Activated CD4-positive, alpha-beta T cell treated with anti-CD3 and anti-CD28 coated beads, Interleukin-2, Interleukin-4, amounts not matched to agents 100 ng/mL and 50 ng/mL, durations not matched to agents 16 hours and 8 hours (primary cell): ENCODE measurements around the gene TMEM256.

Experiments
- DNase-seq: peaks from one replicate; pipeline ENCODE4 v3.0.0-alpha.2; 2020; ENCODE audit warnings: low spot score

Gene TMEM256

DNA sequence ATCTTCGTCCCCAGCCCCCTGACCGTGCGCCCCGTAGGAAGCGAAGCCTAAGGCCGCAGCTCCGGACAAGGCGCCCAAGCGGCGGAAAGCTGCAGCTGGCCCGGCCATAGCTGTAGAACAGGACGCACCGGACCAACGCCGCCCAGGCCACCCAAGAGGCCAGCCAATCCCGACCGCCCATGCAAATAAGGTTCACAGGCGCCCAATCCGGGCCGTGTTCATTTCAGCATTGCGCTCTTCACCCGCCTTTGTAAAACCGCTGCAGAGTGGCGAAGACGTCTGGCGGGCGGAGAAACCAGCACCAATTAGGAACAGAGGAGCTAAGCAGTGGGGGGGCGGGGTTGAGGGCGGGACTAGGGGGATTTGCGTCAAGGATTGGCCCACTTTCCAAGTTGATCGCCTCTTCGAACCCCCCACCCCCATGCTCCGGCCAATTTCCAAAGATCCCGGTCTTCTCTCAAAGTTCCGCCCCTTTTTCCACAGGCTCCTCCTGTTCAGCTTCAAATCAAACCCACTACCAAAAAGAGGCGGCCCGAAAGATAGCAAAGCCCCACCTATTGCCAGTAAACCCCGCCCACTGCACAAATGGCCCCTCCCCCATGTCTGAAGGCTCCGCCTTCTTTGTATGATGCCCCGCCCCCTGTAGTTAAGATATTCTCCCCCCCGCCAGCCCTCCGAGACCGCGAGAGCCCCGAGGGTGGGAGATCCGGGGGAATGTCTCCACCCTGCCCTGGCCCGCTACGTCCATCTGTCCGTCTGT lies at the start of gene TMEM256:
TSS of gene TMEM256 (minus strand) at position 121 of the 760 bp plus-strand sequence. CDS start at position 108, 13 bp downstream.
- DNase-seq, result peak; percentile 98

DNA sequence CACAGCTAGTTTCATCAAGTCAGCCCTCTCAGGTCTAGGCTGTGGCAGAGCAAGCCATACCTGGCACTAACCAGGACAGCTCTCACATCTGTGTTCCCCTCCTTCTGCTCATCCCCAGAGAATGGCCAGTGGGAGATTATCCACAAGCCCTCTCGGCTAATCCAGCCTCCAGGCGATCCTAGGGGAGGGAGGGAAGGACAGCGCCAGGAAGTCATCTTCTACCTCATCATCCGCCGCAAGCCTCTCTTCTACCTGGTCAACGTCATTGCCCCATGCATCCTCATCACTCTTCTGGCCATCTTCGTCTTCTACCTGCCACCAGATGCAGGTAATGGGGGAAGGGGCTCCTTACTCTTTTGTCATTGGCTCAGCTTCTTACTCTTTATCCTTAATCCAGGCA lies 44.6 kb upstream of the TMEM256 start:
- DNase-seq, result no peak

DNA sequence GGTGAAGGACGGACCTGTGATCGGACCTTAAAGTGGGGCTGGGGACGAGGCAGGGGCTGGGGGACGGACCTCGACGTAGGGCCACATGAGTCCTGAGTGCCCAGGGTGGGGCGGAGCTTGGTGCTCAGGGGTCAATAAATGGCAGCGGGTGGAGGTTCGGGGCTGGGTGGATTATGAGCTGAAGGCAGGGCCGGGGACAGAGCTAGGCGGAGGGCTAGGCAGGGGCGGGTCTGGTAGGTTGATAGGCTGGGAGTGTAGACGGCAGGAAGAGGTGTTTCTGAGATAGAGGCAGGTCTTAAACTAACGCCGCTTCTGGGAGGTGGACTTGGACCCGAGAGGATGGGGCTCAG lies 41.7 kb upstream of the TMEM256 start:
- DNase-seq, result no peak

DNA sequence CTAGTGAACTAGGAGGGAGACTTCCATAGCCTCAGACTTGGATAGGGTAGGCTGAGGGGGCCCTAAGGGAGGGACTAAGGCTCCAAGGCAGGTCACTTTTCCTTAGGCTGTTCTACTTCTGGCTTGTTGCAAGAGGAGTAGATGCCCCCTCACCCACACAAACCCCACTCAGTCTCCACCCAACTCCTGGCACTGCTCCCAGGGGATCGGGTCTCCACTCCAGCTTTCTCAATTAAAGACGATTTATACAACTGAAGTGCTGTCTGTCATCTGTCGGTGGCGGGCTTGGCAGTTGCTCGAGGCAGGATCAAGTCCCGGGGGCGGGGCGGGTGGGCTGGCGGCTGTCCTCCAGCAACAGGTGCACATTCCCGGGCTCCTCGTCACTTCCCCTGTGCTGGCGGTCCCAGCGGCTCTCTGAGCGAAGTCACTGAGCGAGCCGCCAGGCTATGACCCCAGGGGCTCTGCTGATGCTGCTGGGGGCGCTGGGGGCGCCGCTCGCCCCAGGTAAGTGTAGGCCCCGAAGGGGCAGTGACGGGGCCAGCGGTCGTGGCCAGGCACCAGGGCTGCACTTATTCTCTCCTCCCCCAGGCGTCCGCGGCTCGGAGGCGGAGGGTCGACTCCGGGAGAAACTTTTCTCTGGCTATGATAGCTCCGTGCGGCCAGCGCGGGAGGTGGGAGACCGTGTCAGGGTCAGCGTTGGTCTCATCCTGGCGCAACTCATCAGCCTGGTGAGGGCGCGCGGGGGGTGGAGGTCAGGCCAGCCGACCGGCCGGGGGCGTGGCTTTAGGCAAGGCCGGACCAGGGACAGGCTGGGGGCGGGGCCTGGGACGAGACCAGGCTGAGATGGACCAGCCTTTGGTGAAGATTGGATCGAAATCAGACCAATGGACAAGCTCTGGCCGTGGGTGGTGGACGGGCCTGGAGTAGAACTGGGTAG lies 41.1 kb upstream of the TMEM256 start, which contains the start of gene CHRNB1:
TSS of gene CHRNB1 (plus strand) at position 380 of the 937 bp plus-strand sequence. CDS start at position 447, 67 bp downstream.
- no peak for DNase-seq

DNA sequence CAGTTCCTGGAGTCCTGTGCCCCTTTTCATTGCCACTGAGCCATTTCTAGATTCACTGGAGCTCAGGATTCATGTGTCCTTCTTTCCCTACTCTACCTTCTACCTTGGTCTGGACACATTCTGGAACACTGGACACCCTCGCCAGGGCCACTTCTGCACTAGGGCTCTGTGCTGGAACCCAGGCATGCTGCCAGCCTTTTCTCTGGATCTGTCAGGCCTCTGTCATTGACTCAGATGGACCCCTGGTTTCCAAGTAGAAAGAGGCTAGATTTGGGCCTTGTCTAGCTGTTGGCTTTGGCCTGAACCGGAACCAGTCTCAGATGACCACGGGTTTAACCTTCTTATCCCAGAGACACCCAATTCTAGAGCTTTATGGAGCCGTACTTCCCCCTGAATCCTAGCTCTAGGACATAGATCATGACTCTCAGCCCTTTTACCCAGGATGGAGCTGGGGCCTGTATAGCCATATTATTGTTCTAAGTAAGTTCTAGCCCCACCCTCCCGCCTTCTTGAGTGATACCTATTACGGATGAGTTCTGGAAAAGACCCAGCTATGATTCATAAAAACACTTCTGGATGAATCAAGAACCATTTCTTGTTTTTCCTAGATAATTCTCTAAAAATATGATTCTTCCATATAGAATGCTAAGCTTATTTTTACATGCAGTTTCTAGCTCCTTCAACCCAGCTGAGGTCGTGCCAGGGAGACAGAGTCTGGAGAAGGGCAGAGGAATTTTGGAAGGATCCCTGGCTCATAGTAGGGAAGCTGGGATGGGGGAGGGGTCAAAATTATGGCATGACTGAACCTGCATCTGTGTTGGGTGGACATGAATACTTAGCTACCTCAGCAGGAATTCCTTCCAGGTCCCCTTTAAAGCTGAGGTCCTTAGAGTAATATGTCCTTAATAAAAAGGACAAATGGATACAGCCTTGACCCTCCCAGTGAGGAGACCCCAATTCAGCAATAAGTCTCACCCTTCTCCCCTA lies 39.9 kb upstream of the TMEM256 start:
- DNase-seq, result no peak

DNA sequence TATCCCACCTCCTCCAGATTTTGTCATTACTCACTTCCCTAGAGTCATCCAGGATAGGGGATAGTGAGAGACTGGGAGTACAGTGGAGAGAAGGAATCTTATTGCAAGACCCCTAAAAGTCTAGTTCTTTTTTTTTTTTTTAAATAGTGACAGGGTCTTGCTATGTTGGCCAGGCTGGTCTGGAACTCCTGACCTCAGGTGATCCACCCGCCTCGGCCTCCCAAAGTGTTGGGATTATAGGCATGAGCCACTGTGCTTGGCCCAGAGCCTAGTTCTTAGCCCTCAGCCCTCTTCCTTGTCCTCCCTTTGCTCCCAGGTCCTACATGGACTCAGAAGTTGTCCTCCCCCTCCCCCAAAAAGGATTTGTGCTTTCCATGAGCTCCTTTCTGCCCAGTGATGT lies 38.2 kb upstream of the TMEM256 start:
- no peak for DNase-seq

DNA sequence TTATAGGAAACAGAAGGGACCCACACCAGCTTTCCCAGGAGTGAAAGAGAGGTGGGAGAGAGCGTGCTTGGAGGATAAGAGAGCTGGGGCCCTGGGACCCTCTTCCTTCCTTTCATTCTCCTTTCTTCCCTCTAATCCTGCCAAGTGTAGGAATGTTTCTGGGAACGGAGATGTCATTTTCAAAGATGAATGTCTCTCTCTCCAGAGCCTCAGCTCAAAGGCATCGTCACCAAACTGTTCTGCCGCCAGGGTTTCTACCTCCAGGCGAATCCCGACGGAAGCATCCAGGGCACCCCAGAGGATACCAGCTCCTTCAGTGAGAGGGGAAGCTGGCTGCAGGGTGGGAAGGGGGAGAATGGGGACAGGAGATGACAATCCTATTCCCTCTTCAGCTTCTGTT lies 37.4 kb upstream of the TMEM256 start:
- no peak for DNase-seq

DNA sequence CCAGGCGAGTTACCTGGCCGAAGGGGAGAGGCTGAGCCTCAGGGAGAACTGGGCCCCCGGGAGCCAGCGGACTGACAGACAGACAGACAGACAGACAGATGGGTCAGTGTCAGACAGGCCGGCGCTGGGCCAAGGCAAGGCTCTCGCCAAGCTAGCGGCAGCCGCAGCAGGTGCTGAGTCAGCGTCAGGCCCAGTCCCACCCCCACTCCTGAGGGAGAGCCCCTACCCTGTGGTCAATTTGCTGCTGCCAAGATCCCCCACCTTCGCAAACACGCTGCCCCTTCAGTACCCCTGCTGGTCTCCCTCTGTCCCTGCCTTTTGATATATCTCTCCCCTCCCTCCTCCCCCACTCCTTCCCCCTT lies 36.9 kb upstream of the TMEM256 start:
- no peak for DNase-seq

DNA sequence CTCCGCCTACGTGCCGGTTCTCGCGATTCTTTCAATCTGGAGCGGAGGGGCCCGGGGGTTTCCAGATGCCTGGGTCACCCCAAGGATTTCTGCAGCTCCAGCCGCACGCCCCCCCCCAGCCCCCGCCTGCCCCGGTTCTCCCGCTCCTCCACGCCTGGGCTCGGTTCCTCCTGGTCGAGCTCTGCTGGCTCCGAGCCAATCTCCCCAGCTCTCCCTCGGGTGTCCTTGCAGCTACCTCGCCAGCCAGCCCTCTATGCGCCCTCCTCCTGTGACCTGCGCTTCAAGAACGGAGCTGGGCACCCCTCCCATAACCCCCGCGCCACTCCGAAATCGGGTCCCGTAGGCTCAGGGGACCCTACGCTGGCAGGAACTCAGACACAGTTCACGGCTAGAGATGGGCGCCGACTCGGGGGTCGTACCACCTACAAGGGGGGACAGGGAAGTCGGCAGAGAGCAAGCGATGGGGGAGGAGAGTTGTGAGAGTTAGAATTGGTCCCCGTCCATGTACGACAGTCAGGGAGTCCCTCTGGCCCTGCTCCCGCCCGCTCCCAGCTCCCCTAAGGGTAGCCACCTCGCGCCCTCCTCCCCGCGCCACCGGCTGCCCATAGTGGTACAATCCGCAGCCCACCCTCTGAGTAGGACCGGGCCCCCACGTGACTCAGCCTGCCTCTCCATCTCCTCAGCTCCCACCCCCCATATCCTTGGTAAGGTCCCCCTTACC lies 36.4 kb upstream of the TMEM256 start:
- DNase-seq, result no peak

DNA sequence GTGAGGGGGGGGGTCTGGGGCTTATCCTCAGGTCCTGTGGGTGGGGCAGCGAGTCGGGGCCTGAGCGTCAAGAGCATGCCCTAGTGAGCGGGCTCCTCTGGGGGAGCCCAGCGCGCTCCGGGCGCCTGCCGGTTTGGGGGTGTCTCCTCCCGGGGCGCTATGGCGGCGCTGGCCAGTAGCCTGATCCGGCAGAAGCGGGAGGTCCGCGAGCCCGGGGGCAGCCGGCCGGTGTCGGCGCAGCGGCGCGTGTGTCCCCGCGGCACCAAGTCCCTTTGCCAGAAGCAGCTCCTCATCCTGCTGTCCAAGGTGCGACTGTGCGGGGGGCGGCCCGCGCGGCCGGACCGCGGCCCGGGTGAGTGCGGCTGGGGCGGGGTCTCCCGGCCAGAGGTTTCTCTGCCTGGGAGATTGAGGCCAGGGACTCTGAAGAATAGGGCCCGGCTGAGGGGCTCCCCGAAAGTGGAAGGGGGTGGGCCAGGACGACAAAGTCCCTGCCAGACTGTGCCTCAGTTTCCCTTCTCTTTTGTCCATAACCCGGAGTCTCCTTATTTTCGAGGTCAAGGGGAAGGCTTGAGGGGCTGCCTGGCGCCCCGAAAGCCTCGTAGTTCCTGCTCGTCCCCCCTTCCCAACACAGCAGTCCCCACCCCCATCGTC lies 35.7 kb upstream of the TMEM256 start, which contains the start of gene FGF11:
TSS of gene FGF11 (plus strand) at position 51 of the 651 bp plus-strand sequence. CDS start at position 160, 109 bp downstream.
- DNase-seq, result no peak

DNA sequence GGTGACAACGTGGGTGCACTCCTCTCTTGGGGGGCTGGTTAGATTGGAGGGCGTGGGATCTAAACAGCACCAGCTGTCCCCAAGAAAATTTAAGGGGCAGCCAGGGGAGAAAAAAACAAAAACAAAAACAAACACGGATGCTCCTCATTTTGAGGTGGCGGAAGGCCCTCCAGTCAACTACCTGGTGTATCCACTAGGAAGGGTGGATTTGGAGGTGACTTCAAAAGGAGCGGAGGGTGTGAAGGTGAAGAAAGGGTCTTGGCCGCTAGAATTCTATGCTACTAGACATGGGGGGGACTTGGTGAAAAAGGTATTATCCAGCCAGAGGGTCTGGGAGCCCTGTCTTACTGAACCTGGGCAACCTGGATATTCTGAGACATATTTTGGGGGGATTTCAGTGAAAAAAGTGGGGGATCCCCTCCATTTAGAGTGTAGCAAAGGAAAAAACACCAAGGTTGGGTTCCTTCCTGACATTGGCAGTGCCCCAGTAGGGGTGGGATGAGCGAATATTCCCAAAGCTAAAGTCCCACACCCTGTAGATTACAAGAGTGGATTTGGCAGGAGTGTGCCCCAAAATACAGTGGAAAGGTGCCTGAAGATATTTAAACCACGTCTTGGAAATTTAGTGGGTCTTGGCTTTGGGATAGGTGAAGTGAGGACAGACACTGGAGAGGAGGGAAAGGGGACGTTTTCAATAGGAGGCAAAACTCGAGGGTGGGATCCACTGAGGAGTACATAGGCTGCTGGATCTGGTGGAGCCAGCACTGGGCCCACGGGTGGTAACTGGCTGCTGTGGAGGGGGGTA lies 35.0 kb upstream of the TMEM256 start:
- no peak for DNase-seq

DNA sequence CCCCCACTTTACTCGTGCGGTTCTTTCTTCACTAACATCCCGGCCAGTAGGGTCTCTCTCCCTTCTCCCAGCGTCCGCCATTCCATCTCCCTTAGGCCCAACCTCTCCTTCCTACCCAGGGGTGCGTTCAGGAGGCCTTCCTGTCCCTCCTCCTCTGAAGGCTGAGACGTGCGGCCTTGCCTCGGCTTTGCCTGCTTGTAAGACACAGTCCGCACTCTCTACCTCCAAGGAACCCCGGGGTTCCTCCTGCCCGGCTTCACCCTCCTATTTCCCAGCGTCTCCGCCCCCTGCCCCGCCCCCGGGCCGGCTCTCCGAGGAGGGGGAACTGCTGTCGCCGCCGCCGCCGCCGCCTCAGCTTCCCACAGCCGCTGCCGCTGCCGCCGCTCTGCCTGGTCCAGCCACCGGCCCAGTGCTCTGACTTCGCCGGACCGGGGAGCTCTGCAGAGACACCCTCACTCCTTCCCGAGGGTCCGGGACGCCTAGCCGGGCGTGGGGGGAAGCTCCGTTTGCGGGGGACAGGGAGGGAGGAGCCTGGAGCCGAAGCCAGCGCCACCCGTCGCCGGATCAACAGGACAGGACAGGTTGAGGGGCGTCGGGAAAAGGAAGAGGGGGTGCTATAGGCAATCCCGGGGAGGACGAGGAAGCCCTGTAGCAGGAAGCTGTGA lies 34.2 kb upstream of the TMEM256 start:
- peak; percentile 40 for DNase-seq

DNA sequence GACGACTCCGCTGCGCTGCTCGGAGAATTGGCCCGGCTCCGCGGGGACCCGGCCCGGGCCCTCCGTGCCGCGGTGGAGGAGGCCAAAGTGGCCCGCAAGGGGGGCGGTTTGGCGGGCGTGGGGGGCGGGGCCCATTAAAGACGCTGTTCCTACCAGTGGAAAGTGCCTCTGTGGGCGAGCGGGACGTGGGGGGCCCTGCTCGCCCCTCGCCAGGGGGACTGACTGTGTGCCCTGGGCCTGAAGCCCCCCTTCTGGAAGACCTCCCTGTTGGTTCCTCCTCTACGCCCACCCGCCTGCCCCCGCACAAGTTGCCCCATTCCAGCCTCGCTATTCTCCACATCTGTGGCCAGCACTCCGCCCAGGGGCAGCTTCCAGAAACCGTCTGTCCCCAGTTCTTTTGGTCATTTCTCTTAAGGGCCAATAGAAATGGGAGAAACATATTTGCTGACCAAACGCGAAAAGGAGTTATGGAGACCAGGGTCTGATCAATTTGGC lies 33.5 kb upstream of the TMEM256 start:
- no peak for DNase-seq

DNA sequence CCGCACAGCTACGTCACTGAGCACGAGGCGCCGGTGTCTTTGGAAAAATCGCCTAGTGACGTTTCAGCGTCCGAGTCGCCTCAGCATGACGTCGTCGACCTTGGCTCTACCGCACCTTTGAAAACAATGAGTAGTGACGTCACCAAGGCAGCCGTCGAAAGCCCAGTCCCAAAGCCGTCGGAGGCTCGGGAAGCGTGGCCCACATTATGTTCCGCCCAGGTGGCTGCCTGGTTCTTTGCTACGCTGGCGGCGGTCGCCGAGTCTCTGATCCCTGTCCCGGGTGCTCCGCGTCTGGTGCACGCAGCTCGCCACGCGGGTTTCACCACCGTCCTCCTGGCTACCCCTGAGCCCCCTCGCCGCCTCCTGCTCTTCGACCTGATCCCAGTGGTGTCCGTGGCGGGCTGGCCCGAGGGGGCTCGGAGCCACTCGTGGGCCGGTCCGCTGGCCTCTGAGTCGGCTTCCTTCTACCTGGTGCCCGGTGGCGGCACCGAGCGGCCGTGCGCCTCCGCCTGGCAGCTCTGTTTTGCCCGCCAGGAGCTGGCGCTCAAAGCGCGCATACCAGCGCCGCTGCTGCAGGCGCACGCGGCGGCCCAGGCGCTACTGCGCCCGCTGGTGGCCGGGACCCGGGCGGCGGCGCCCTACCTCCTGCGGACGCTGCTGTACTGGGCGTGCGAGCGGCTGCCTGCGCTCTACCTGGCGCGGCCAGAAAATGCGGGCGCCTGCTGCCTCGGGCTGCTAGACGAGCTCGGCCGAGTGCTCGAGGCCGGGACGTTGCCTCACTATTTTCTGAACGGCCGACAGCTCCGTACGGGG lies 32.9 kb upstream of the TMEM256 start:
- peak; percentile 84 for DNase-seq

DNA sequence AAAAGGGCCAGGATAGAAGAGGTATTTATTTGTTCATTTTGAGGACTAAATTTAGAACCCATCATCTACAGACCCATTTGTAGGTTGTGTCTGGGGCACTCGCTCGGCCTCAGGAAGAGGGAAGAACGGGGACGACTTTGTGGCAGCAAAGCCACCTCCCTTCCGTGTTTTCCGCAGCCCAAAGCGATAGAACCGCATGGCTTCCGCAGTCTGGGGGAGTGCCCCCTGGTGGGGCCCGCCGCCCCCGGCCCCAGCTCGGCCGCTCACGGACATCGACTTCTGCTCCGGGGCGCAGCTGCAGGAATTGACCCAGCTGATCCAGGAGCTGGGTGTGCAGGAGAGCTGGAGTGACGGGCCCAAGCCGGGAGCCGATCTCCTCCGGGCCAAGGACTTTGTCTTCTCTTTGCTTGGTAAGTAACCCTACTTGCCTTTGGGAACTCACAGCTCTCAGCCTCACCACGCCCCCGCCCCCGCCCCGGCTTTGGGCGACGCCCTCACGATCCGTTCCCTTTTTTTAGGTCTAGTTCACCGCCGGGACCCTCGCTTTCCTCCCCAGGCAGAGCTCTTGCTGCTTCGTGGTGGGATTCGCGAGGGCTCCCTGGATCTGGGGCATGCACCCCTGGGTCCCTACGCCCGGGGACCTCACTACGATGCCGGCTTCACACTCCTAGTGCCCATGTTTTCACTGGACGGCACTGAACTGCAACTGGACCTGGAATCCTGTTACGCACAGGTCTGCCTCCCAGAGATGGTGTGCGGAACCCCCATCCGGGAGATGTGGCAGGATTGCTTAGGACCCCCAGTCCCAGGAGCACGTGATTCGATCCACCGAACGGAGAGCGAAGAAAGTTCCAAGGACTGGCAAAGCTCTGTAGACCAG lies 32.0 kb upstream of the TMEM256 start:
- DNase-seq, result peak; percentile 54

DNA sequence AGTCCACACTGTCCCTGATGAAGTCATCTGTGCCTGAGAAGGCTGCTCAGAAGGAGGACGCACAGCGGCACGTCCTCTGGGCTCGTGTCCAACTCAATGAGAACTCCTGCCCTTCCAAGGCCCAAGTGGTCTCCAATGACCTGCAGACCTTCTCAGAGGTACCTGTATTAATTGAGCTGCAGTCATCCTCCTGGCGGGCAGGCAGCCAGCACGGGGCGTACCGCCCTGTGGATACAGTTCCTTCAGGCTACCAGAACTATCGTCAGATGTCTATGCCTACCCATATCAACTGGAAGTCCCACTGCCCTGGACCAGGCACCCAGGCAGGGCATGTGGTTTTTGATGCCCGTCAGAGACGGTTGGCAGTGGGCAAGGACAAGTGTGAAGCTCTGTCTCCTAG lies 28.4 kb upstream of the TMEM256 start:
- no peak for DNase-seq

DNA sequence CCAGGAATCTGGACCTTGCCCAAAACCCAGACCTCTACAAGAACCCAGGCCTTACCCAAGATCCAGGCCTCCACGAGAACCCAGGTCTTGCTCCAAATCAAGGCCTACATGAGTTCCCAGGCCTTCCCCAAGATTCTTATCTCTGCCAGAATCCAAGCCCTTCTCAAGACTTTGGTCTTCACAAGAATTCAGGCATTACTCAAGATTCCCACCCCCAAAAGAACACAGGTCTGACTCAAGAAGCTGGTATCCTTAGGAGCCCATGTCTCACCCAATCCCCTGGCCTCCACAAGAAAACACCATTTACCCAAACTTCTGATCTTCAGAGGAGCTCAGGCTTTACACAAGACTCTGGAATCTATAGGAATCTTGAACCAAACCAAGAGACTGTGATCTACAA lies 27.3 kb upstream of the TMEM256 start:
- no peak for DNase-seq
